ENCODE measurements around the gene XPO5.
A peak's percentile ranks its signal among the peaks of the same experiment; 100 is the strongest.

XPO5 gene

GRCh38 chr6:43497129-43497396 lies 78.8 kb downstream of the XPO5 start:
- H3K4me3 ChIP-seq (ENCODE audit: low read depth, low read length) = no peak overlapping the region
- no peak for DNase-seq (ENCODE audit: low read depth)
- TF ChIP-seq CTCF (IDR thresholded peaks at IDR 0.05; ENCODE audit: low read depth, low read length, missing control alignments) = no peak

GRCh38 chr6:43496370-43497128 lies 79.3 kb downstream of the XPO5 start:
- TF ChIP-seq CTCF (IDR thresholded peaks at IDR 0.05; ENCODE audit: low read depth, low read length, missing control alignments) = peak; percentile 54
- DNase-seq (ENCODE audit: low read depth) = no peak

GRCh38 chr6:43495409-43495941 lies 80.4 kb downstream of the XPO5 start:
- no peak for DNase-seq (ENCODE audit: low read depth)
- no peak for TF ChIP-seq CTCF (IDR thresholded peaks at IDR 0.05; ENCODE audit: low read depth, low read length, missing control alignments)
- H3K4me3 ChIP-seq (ENCODE audit: low read depth, low read length) = no peak overlapping the region

More at GRCh38 chr6:43496370-43497128, 79.3 kb downstream of the XPO5 start:
- H3K4me3 ChIP-seq (ENCODE audit: low read depth, low read length) = no peak overlapping the region

- DNase-seq (ENCODE audit: low read depth) = no peak
- no peak for TF ChIP-seq CTCF (IDR thresholded peaks at IDR 0.05; ENCODE audit: low read depth, low read length, missing control alignments)
Observed at GRCh38 chr6:43494766-43495165, 81.1 kb downstream of the XPO5 start.

GRCh38 chr6:43494321-43494720 lies 81.5 kb downstream of the XPO5 start:
- no peak for TF ChIP-seq CTCF (IDR thresholded peaks at IDR 0.05; ENCODE audit: low read depth, low read length, missing control alignments)
- no peak for DNase-seq (ENCODE audit: low read depth)
- H3K4me3 ChIP-seq (ENCODE audit: low read depth, low read length) = no peak overlapping the region

More at GRCh38 chr6:43494766-43495165, 81.1 kb downstream of the XPO5 start:
- H3K4me3 ChIP-seq (ENCODE audit: low read depth, low read length) = no peak overlapping the region

- no peak for DNase-seq (ENCODE audit: low read depth)
- no peak overlapping the region for H3K4me3 ChIP-seq (ENCODE audit: low read depth, low read length)
- TF ChIP-seq CTCF (IDR thresholded peaks at IDR 0.05; ENCODE audit: low read depth, low read length, missing control alignments) = no peak
Observed at GRCh38 chr6:43493833-43494232, 82.0 kb downstream of the XPO5 start.

- DNase-seq (ENCODE audit: low read depth) = no peak
- TF ChIP-seq CTCF (IDR thresholded peaks at IDR 0.05; ENCODE audit: low read depth, low read length, missing control alignments) = no peak
- H3K4me3 ChIP-seq (ENCODE audit: low read depth, low read length) = no peak overlapping the region
Observed at GRCh38 chr6:43493230-43493629, 82.6 kb downstream of the XPO5 start.

Measured in GM12864 (cell line).